Effector memory CD8-positive, alpha-beta T cell (primary cell): ENCODE results near the gene RBP5.

Experiments used
- ATAC-seq: fragments of 150-1000 bp; cut with Tn5 transposase; replicated peaks from 2 replicates; pipeline ENCODE4 v1.10.0; 2021; ENCODE audit warnings: mild to moderate bottlenecking, moderate library complexity
- DNase-seq, 3 experiments: peaks; one replicate each; pipeline ENCODE4 v3.0.0; 2021
- H3K27ac Mint-ChIP-seq, 2 donors: one replicate each; pipeline ENCODE4 v1.8.0; 2022; ENCODE audit warnings: mild to moderate bottlenecking in 2 of 2, mixed read lengths in 2 of 2, moderate library complexity in 2 of 2
- H3K27me3 Mint-ChIP-seq, 2 donors: one replicate each; pipeline ENCODE4 v1.8.0; 2022; ENCODE audit warnings: mixed read lengths in 2 of 2
- H3K36me3 Mint-ChIP-seq: one replicate; pipeline ENCODE4 v1.8.0; 2022; ENCODE audit warnings: mild to moderate bottlenecking, moderate library complexity, mixed read lengths; ENCODE audit not compliant: insufficient read depth
- H3K4me1 Mint-ChIP-seq, 2 donors: one replicate each; pipeline ENCODE4 v1.8.0; 2022; ENCODE audit warnings: low read depth in 2 of 2, mixed read lengths in 2 of 2
- H3K4me3 Mint-ChIP-seq, 2 donors: one replicate each; pipeline ENCODE4 v1.8.0; 2022; ENCODE audit warnings: mild to moderate bottlenecking in 2 of 2, mixed read lengths in 2 of 2, moderate library complexity in 2 of 2
- H3K9me3 Mint-ChIP-seq, 2 donors: one replicate each; pipeline ENCODE4 v1.8.0; 2022; ENCODE audit warnings: mixed read lengths in 2 of 2

RBP5 gene

GRCh38 chr12:7142056-7142644 is 13.5 kb upstream of the RBP5 start:
- H3K9me3 Mint-ChIP-seq: no peaks in the 10 kb centered on the region
- peaks cover 4 to 6% of the 10 kb centered on the region in 2 donors for H3K4me1 Mint-ChIP-seq
- H3K27ac Mint-ChIP-seq: peak overlapping the region; percentile 7 to 20
- ATAC-seq (peak; percentile 80), DNase-seq (peak; percentile 28 to 53 (median 43))
- peaks cover 64% of the 10 kb centered on the region for H3K36me3 Mint-ChIP-seq
- no peaks in the 10 kb centered on the region for H3K27me3 Mint-ChIP-seq
- H3K4me3 Mint-ChIP-seq: no peak overlapping the region

DNA sequence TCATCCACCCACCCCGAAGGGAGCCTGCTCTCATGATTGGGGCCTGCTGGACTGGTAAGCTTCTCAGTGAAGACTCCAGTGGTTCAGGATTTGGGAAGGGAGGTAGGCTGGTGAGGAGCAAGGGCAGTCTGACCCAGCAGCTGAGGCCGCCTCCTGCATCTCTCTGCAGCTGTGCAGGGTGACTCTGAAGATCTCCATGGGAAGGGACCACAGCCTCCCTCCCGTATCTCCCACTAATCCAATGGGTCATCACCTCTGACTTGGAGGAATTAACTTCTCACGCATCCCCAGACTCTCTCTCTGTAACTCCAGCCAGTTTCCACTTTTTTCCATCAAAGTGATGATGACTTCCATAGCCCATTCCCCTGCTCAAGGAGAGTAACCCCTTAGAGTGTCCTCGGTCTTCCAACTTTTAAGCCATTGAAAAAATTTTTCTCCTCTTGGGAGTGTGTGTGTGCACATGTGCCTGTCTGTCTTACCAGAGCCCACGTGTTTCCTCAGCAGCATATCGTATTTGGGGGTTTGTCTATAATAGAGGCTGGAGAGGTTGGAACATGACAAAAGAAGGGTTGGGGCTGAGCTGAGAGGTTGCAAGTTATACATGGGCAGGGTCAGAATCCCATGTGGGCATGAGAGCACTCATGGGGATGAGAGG is 12.8 kb upstream of the RBP5 start:
- Mint-ChIP-seq H3K4me1 (peaks cover 5 to 6% of the 10 kb centered on the region in 2 donors), H3K9me3 (no peaks in the 10 kb centered on the region), H3K4me3 (no peak overlapping the region), H3K36me3 (peaks cover 65% of the 10 kb centered on the region), H3K27ac (peak overlapping the region; percentile 7 to 20), H3K27me3 (no peaks in the 10 kb centered on the region)
- no peak for ATAC-seq
- no peak for DNase-seq

- ATAC-seq (no peak), DNase-seq (no peak)
- no peak overlapping the region for H3K4me3 Mint-ChIP-seq
- H3K36me3 Mint-ChIP-seq: peaks cover 64% of the 10 kb centered on the region
- H3K27me3 Mint-ChIP-seq: no peaks in the 10 kb centered on the region
- no peak overlapping the region for H3K27ac Mint-ChIP-seq
- peaks cover 6 to 10% of the 10 kb centered on the region in 2 donors for H3K4me1 Mint-ChIP-seq
- H3K9me3 Mint-ChIP-seq: no peaks in the 10 kb centered on the region
Observed at GRCh38 chr12:7139200-7139599, 10.5 kb upstream of the RBP5 start.

GRCh38 chr12:7137908-7138307 is 9.2 kb upstream of the RBP5 start:
- H3K4me1 Mint-ChIP-seq: peaks cover 6 to 15% of the 10 kb centered on the region in 2 donors
- no peaks in the 10 kb centered on the region for H3K27me3 Mint-ChIP-seq
- ATAC-seq (no peak), DNase-seq (no peak)
- no peak overlapping the region for H3K4me3 Mint-ChIP-seq
- peak overlapping the region; percentile 39 to 42 for H3K27ac Mint-ChIP-seq
- H3K36me3 Mint-ChIP-seq: peaks cover 62% of the 10 kb centered on the region
- H3K9me3 Mint-ChIP-seq: no peaks in the 10 kb centered on the region

DNA sequence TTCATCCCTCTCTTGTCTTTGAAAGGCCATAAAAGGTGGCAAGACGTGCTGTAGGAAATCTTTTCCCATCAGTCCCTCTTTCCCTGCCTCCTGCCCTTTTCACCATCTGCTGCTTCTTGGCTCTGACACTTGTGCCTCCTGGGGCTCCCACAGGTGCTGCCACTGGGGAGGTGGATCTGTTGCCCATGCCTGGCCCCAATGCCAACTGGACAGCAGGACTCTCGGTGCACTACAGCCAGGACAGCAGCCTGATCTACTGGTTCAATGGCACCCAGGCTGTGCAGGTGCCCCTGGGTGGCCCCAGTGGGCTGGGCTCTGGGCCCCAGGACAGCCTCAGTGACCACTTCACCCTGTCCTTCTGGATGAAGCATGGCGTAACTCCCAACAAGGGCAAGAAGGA is 8.0 kb upstream of the RBP5 start:
- Mint-ChIP-seq H3K36me3 (peaks cover 55% of the 10 kb centered on the region), H3K27ac (no peak overlapping the region), H3K4me1 (peaks cover 15 to 25% of the 10 kb centered on the region in 2 donors), H3K9me3 (no peaks in the 10 kb centered on the region), H3K4me3 (no peak overlapping the region), H3K27me3 (no peaks in the 10 kb centered on the region)
- ATAC-seq (no peak), DNase-seq (no peak)

- peaks cover 21 to 31% of the 10 kb centered on the region in 2 donors for H3K4me1 Mint-ChIP-seq
- DNase-seq (no peak), ATAC-seq (no peak)
- H3K4me3 Mint-ChIP-seq: no peak overlapping the region
- H3K27me3 Mint-ChIP-seq: no peaks in the 10 kb centered on the region
- peaks cover 51% of the 10 kb centered on the region for H3K36me3 Mint-ChIP-seq
- H3K9me3 Mint-ChIP-seq: no peaks in the 10 kb centered on the region
- H3K27ac Mint-ChIP-seq: no peak overlapping the region
Observed at GRCh38 chr12:7136071-7136470, 7.4 kb upstream of the RBP5 start.

- peaks cover 27 to 41% of the 10 kb centered on the region in 2 donors for H3K4me1 Mint-ChIP-seq
- DNase-seq: no peak
- H3K4me3 Mint-ChIP-seq: no peak overlapping the region
- H3K27me3 Mint-ChIP-seq: no peaks in the 10 kb centered on the region
- H3K27ac Mint-ChIP-seq: peak overlapping the region in 1 of 2 donors; percentile 71
- no peaks in the 10 kb centered on the region for H3K9me3 Mint-ChIP-seq
- ATAC-seq: no peak
- H3K36me3 Mint-ChIP-seq: peaks cover 47% of the 10 kb centered on the region
Observed at GRCh38 chr12:7134396-7135166, 5.9 kb upstream of the RBP5 start.

- H3K4me1 Mint-ChIP-seq: peaks cover 29 to 44% of the 10 kb centered on the region in 2 donors
- no peaks in the 10 kb centered on the region for H3K27me3 Mint-ChIP-seq
- peaks cover 33% of the 10 kb centered on the region for H3K36me3 Mint-ChIP-seq
- ATAC-seq (peak; percentile 62), DNase-seq (peak in 2 of 3 experiments; percentile 33 to 36)
- H3K27ac Mint-ChIP-seq: peak overlapping the region; percentile 95
- peak overlapping the region; percentile 95 to 99 for H3K4me3 Mint-ChIP-seq
- H3K9me3 Mint-ChIP-seq: no peaks in the 10 kb centered on the region
Observed at GRCh38 chr12:7131502-7131866, 2.8 kb upstream of the RBP5 start.

DNA sequence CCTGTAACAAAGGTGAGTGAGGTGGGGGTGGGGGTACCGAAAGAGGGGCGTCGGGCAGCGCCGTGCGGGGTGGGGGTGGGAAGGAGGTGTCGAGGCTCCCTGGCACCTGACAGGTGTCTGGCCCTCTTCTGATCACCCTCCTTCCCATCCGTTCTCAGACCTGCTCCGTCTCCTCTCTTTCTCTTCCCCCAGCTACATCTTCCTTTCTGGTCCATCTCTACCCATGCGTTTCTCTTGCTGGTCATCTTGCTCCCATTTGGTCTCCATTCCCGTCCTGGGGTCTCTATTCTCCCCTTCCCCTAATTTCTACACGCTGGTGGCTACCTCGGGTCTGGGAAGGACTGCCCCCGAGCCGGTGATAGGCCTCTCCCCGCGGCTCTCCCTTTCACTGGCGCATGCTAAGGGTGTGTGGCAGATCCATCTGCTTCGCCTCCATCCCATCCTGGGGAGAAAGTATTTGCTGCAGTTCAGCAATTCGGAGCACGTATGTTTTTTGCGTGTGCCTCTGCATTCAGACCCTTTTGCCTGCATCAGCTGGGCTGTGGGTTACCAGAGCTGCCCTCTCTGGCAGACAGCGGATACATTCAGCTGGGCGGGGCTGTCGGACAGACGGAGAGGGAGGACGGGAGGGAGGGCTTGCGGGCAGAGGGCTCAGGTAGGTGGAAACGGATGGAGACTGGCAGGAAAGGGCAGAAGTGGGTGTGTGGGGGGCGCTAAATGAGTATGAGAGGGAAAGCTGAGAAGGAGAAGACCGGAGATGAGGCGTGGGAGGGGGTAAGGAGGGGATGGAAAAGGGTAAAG is 2.2 kb upstream of the RBP5 start:
- Mint-ChIP-seq H3K36me3 (peaks cover 32% of the 10 kb centered on the region), H3K4me3 (peak overlapping the region; percentile 95 to 99), H3K27ac (peak overlapping the region; percentile 95), H3K27me3 (no peaks in the 10 kb centered on the region), H3K9me3 (no peaks in the 10 kb centered on the region), H3K4me1 (peaks cover 29 to 44% of the 10 kb centered on the region in 2 donors)
- ATAC-seq (peak; percentile 47), DNase-seq (peak; percentile 35 to 45 (median 40))

DNA sequence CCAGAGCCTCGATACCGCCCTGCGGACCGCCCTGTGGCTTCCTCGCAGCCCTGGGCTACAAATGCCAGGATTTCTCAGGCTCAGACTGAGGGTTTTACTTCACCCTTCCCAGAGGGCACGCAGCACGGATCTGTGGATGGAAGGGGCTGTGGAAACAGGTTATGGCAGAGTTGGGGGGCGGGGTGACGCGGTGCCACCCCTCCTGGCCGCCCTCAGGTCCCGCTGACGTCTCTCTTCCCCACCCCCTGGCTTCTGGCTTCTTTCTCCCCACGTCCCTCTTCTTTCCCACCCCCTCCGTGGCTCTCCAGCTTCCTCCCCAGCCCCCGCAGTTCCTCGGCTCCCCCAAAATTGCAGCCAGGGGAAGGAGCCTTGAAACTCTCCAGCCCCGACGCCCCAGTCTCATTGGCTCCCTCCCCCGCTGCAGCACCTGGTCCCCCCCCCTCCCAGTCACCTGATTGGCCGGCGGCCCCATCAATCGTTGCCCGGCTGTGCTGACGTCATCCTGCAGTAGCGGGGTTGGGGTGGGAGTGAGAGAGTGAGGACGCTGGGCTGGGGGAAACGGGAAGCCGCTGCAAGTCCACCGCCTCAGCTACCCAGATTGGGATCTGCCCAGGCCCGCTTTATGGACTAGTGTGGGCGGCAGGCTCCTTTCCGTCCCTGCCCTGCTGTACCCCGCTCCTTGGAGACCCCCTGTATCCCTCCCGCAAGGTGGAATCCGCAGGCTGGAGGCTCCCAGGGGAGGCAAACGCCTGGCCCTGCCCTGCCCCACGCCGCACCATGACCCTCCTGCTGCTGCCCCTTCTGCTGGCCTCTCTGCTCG is 1.4 kb upstream of the RBP5 start, which contains the start of gene CLSTN3:
TSS of gene CLSTN3 (plus strand) at position 500 of the 820 bp plus-strand sequence. CDS start at position 778, 278 bp downstream.
- ATAC-seq (peak; percentile 77), DNase-seq (peak; percentile 82 to 87 (median 83))
- H3K27ac Mint-ChIP-seq: peak within 1 kb of the TSS; percentile 95
- peaks cover 29% of the 10 kb centered on the region for H3K36me3 Mint-ChIP-seq
- H3K9me3 Mint-ChIP-seq: no peaks in the 10 kb centered on the region
- peak within 1 kb of the TSS; percentile 95 to 99 for H3K4me3 Mint-ChIP-seq
- H3K27me3 Mint-ChIP-seq: no peaks in the 10 kb centered on the region
- H3K4me1 Mint-ChIP-seq: peaks cover 29 to 42% of the 10 kb centered on the region in 2 donors

DNA sequence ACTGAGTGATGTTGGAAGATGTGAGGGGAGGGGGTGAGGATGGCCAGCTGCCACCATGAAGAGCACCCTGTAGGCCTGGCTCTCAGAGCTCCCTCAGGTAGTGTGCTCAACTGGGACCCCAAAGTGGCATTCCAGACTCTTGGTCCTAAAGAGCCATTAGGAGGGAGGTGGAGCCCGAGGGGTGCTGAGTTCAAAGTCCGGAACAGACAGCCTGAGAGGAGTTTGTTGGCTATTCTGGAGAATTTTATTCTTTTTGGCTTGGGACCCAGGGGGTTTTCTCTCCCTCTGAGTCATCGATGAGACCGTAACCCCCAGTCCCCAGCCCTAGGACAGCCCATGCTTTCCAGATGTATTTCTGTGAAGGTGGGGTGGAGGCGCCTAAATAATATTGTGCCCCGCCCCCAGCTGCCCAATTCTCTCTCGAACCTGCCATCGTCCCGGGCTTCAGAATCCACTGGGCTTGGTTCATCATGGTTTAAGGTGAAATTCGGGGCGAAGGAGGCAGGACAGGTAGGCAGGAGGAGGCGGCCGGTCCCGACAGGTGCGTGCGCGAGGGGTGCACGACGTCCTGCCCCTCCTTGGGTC is 690 bp upstream of the RBP5 start:
- Mint-ChIP-seq H3K27ac (peak overlapping the region; percentile 95), H3K4me1 (peaks cover 29 to 39% of the 10 kb centered on the region in 2 donors)

GRCh38 chr12:7127916-7128626 is 618 bp downstream of the RBP5 start:
- Mint-ChIP-seq H3K4me3 (peak overlapping the region; percentile 95 to 99), H3K27ac (peak overlapping the region in 1 of 2 donors; percentile 95), H3K27me3 (no peaks in the 10 kb centered on the region), H3K9me3 (no peaks in the 10 kb centered on the region), H3K4me1 (peaks cover 29 to 36% of the 10 kb centered on the region in 2 donors), H3K36me3 (peaks cover 21% of the 10 kb centered on the region)
- DNase-seq: no peak
- ATAC-seq: no peak

More for the DNA sequence above, 690 bp upstream of the RBP5 start:
- H3K4me3 Mint-ChIP-seq: peak overlapping the region; percentile 95 to 99
- H3K27me3 Mint-ChIP-seq: no peaks in the 10 kb centered on the region
- ATAC-seq: no peak
- H3K36me3 Mint-ChIP-seq: peaks cover 27% of the 10 kb centered on the region
- no peak for DNase-seq
- no peaks in the 10 kb centered on the region for H3K9me3 Mint-ChIP-seq
